AML-193 (cell line): Measurements from ENCODE around the gene ZNF865.

ENCODE experiments used
- DNase-seq, 2 experiments: peaks; one replicate each; lab custom pipeline; 2025; lab: John Stamatoyannopoulos, UW

Gene ZNF865

GRCh38 chr19:55623561-55623960 lies 18.1 kb downstream of the ZNF865 start:
- DNase-seq, result no peak

- DNase-seq, result peak; percentile 80 to 82
Observed at GRCh38 chr19:55624109-55625003, 18.9 kb downstream of the ZNF865 start, which contains the start of gene ZNF784. Gene ZNF784 (minus strand): TSS chr19:55624566. CDS start chr19:55624561, 5 bp downstream.

- DNase-seq, result no peak
Observed at GRCh38 chr19:55625004-55625326, 19.5 kb downstream of the ZNF865 start.

GRCh38 chr19:55626350-55626749 lies 20.9 kb downstream of the ZNF865 start:
- DNase-seq, result no peak

- peak; percentile 79 to 87 for DNase-seq
Observed at GRCh38 chr19:55632463-55632834, 27.0 kb downstream of the ZNF865 start.

- DNase-seq, result no peak
Observed at GRCh38 chr19:55633861-55634260, 28.4 kb downstream of the ZNF865 start.

GRCh38 chr19:55635334-55635717 lies 29.9 kb downstream of the ZNF865 start:
- DNase-seq, result no peak

GRCh38 chr19:55635856-55636440 lies 30.5 kb downstream of the ZNF865 start:
- DNase-seq, result no peak

- no peak for DNase-seq
Observed at GRCh38 chr19:55636723-55637122, 31.3 kb downstream of the ZNF865 start.

- no peak for DNase-seq
Observed at GRCh38 chr19:55637534-55637933, 32.1 kb downstream of the ZNF865 start.

GRCh38 chr19:55638864-55639359 lies 33.5 kb downstream of the ZNF865 start:
- peak; percentile 23 to 38 for DNase-seq

- DNase-seq, result no peak
Observed at GRCh38 chr19:55640043-55640576, 34.7 kb downstream of the ZNF865 start.

GRCh38 chr19:55640577-55641425 lies 35.4 kb downstream of the ZNF865 start, which contains the start of gene ZNF580:
Gene ZNF580 (plus strand): TSS chr19:55641002. CDS start chr19:55642509, 1,507 bp downstream.
- DNase-seq, result peak; percentile 31

GRCh38 chr19:55641426-55642152 lies 36.1 kb downstream of the ZNF865 start:
- no peak for DNase-seq

GRCh38 chr19:55642153-55643002 lies 36.9 kb downstream of the ZNF865 start:
- no peak for DNase-seq

- peak; percentile 47 to 53 for DNase-seq
Observed at GRCh38 chr19:55643003-55643886, 37.8 kb downstream of the ZNF865 start, which contains the start of gene ZNF581. Gene ZNF581 (plus strand): TSS chr19:55643649. CDS start chr19:55644572, 923 bp downstream.

GRCh38 chr19:55643887-55644176 lies 38.4 kb downstream of the ZNF865 start:
- no peak for DNase-seq

GRCh38 chr19:55644191-55644833 lies 38.9 kb downstream of the ZNF865 start:
- no peak for DNase-seq
